ENCODE data around the gene CTIF. TPM values are rescaled to one million over a fixed set of nuclear protein-coding genes. Genes with fewer than 3 reads are reported as not detected.
"Not testable (repeated sequence)": the region's sequence is repeated elsewhere in the genome, so short reads cannot be mapped to it uniquely, and the experiment has no call there.

Gene CTIF
- total RNA-seq, 1 experiment from 2014 or later = 13.6 TPM

DNA sequence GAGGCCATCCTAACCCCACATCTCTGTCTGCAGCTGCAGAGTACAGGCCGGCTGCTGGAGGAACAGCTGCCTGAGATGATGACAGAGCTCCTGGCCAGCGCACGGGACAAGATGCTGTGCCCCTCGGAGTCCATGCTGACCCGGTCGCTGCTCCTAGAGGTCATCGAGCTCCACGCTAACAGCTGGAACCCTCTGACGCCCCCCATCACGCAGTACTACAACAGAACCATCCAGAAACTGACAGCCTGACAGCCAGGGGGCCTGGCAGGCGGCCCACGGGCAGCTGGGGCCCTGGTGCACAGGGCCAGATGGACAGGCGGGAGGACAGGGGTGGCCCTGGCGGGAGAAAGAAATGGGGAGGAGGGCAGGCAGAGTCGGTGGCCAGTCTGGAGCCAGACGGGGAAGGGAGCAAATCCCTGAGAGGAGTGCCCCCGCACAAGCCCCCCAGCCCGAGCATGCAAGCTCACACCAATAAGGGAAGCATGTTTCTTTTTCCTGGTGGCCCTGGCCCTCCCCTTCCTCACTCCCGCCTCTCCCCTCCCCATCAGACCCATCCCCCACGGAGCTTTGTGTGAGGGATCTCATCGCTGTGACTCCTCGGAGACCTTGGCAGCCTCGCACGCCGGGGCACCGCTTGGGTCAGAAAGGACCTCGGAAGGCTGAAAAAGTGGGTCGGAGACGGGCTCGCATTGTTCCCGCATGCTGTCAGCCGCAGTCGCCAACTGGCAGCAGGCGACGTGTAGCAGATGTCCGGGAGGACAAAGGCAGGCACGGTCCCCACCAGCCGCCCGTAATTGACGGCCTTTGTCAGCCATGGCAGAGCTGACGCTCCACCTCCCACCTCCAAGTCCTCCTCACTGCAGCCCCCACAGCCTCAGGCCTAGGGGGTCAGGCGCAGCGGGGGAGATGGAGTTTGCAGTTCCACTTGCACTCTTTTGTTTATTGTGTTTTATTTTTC is 320.8 kb downstream of the CTIF start:
- DNase-seq = no peak
- Histone ChIP-seq H3K9me3 (replicated peaks) (no peaks in the 10 kb centered on the region), H3K27me3 (no peaks in the 10 kb centered on the region), H3K36me3 (no peaks in the 10 kb centered on the region), H3K4me1 (no peaks in the 10 kb centered on the region), H3K4me3 (no peak overlapping the region), H3K27ac (no peak overlapping the region)

DNA sequence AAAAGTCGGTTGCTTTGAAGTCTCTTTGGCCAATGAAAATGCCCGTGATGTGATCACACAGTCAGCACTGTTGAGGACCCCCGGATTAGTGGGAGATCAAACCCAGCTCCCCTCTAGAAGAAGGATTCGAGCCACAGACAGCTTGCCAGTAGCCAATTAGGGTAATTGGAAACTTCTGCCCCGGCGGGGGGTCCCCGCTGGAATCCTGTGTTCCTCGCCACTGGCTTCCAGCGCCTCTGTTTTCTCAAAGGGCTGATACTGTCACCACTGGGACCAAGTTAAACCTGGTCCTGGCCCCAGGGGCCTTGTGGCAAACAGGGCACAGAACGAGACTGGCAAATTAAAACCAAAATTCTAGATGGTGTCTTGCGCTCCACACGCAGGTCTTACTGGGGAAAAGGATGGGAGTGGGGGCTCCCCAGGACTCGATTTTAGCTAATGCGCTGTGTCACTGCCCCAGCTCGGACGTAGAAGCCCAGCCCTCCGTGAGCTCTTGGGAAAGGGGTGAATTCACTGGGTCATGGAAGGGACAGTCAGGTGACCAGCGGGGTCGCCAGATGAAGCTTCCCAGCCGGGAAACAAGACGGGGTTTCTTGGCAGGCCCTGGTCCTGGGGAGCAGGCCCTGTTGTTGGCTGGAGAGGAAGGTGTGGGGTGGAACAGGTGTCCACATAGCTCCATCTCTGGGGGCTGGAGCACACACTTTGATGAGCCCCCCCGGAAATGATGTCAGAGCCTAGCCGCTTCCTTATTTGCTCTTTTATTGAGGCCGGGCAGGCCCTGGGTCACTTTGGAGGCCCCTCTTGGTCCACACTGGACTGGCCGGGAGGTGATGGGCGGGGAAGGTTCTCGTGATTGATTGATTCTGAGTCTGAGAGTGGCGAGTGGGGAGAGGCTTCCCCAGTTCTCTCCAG is 321.7 kb downstream of the CTIF start:
- no peaks in the 10 kb centered on the region for H3K36me3 ChIP-seq
- H3K4me1 ChIP-seq = no peaks in the 10 kb centered on the region
- H3K27ac ChIP-seq = no peak overlapping the region

GRCh38 chr18:48861181-48861708 is 322.4 kb downstream of the CTIF start:
- Histone ChIP-seq H3K27ac (no peak overlapping the region), H3K27me3 (no peaks in the 10 kb centered on the region), H3K4me3 (no peak overlapping the region), H3K9me3 (replicated peaks) (no peaks in the 10 kb centered on the region), H3K4me1 (peaks cover 2% of the 10 kb centered on the region; the same call in 1 of the 2 replicates), H3K36me3 (no peaks in the 10 kb centered on the region)
- DNase-seq = no peak

More for the DNA sequence above, 321.7 kb downstream of the CTIF start:
- H3K4me3 ChIP-seq = no peak overlapping the region
- no peaks in the 10 kb centered on the region for H3K9me3 ChIP-seq (replicated peaks)
- no peaks in the 10 kb centered on the region for H3K27me3 ChIP-seq
- DNase-seq = no peak

- H3K27me3 ChIP-seq = no peaks in the 10 kb centered on the region
- no peak overlapping the region for H3K4me3 ChIP-seq
- no peak overlapping the region for H3K27ac ChIP-seq
- H3K36me3 ChIP-seq = no peaks in the 10 kb centered on the region
- peaks cover 8% of the 10 kb centered on the region for H3K4me1 ChIP-seq
- DNase-seq = no peak
- H3K9me3 ChIP-seq (replicated peaks) = no peaks in the 10 kb centered on the region
Measured at GRCh38 chr18:48862132-48862531, 323.3 kb downstream of the CTIF start.

GRCh38 chr18:48862678-48863270 is 323.9 kb downstream of the CTIF start:
- Histone ChIP-seq H3K27ac (no peak overlapping the region), H3K36me3 (no peaks in the 10 kb centered on the region), H3K9me3 (replicated peaks) (no peaks in the 10 kb centered on the region), H3K4me1 (peaks cover 8% of the 10 kb centered on the region), H3K27me3 (no peaks in the 10 kb centered on the region), H3K4me3 (no peak overlapping the region)
- no peak for DNase-seq

GRCh38 chr18:48863432-48864065 is 324.7 kb downstream of the CTIF start:
- H3K4me1 ChIP-seq = peaks cover 8% of the 10 kb centered on the region
- no peaks in the 10 kb centered on the region for H3K9me3 ChIP-seq (replicated peaks)
- H3K27ac ChIP-seq = no peak overlapping the region
- no peak for DNase-seq
- no peak overlapping the region for H3K4me3 ChIP-seq
- no peaks in the 10 kb centered on the region for H3K36me3 ChIP-seq
- no peaks in the 10 kb centered on the region for H3K27me3 ChIP-seq

DNA sequence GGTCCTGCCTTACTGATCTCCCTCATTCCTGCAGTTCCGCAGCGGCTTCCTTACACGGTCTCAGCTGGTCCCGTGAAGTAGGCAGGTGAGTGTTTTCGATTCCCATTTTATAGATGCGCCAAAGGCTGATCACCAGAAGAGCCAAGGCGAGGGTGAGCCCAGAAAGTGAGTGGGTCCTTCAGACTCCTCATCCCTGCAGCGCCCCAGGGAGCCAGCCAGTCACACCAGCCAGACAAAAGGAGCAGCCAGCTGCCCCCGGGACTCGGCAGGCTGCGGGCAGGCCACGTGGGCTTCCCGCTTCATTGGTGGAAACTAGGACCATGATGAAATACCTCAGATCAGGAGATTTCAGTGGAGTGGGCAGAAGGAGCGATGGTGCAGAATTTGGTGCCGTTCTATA is 326.0 kb downstream of the CTIF start:
- H3K9me3 ChIP-seq (replicated peaks) = no peaks in the 10 kb centered on the region

DNA sequence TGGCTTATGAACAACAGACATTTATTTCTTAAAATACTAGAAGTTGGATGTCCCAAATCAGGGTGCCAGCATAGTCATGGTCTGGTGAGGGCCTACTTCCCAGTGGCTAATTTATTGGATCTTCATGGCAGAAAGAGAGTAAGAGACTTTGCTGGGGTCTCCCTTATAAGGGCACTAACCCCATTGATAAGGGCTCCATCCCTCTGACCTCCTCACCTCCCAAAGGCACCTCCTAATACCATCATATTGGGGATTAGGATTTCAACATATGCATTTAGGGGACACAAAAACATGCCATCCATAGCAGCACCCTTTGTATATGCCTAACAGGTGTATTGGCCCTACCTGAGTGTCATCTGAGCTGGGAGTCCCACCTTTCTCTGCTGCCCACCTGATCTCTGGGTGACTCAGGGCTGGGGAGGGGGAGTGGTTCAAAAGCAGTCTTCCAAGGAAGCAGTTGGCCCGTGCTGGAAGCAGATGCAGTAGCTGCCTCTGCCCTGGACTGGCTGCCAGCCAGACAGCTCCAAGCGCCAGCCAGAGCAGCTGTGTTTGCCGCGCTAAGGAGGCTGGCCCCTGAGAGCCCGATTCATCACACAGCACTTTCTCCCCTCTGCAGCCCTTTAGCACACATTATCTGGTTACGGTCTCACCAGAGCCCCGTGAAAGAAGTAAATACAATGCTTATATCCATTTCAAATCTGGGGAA is 327.4 kb downstream of the CTIF start:
- no peaks in the 10 kb centered on the region for H3K27me3 ChIP-seq
- peak; percentile 80 to 85 for DNase-seq
- H3K4me3 ChIP-seq = peak overlapping the region; percentile 42
- no peaks in the 10 kb centered on the region for H3K36me3 ChIP-seq
- peaks cover 8% of the 10 kb centered on the region for H3K4me1 ChIP-seq
- no peaks in the 10 kb centered on the region for H3K9me3 ChIP-seq (replicated peaks)
- H3K27ac ChIP-seq = peak overlapping the region; percentile 43

More for the DNA sequence above, 326.0 kb downstream of the CTIF start:
- H3K4me1 ChIP-seq = peaks cover 8% of the 10 kb centered on the region
- H3K27ac ChIP-seq = no peak overlapping the region
- H3K4me3 ChIP-seq = no peak overlapping the region
- no peak for DNase-seq
- no peaks in the 10 kb centered on the region for H3K27me3 ChIP-seq
- no peaks in the 10 kb centered on the region for H3K36me3 ChIP-seq

GRCh38 chr18:48866856-48867255 is 328.0 kb downstream of the CTIF start:
- no peak for DNase-seq
- H3K27ac ChIP-seq = peak overlapping the region; percentile 43
- H3K27me3 ChIP-seq = no peaks in the 10 kb centered on the region
- no peaks in the 10 kb centered on the region for H3K36me3 ChIP-seq
- H3K9me3 ChIP-seq (replicated peaks) = no peaks in the 10 kb centered on the region
- H3K4me3 ChIP-seq = peak overlapping the region; percentile 42
- peaks cover 8% of the 10 kb centered on the region for H3K4me1 ChIP-seq

DNA sequence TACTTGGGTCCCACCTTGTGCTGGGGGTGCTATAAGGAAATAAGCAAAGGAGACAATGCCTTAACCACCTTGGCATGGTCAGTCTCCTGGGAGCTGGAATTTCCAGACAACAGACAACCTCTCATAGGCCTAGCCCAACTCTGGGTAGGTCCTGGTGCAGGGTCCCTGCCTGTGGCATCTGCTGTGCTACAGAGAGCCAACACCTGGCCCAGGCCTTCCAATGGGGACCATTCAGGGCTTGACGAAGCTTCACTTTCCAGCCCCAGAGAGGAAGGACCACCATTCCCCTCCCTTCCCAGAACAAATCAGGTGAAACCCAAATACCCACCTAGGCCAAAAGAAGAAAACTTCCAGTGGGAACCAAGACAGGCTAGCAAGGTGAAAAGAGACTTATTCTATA is 329.1 kb downstream of the CTIF start:
- DNase-seq = no peak
- no peaks in the 10 kb centered on the region for H3K9me3 ChIP-seq (replicated peaks)
- no peaks in the 10 kb centered on the region for H3K36me3 ChIP-seq
- H3K4me1 ChIP-seq = peaks cover 18% of the 10 kb centered on the region
- H3K27ac ChIP-seq = no peak overlapping the region
- H3K27me3 ChIP-seq = no peaks in the 10 kb centered on the region
- no peak overlapping the region for H3K4me3 ChIP-seq

GRCh38 chr18:48868468-48869466 is 329.9 kb downstream of the CTIF start:
- H3K27ac ChIP-seq = no peak overlapping the region
- no peak for DNase-seq
- peaks cover 24% of the 10 kb centered on the region for H3K4me1 ChIP-seq
- no peaks in the 10 kb centered on the region for H3K9me3 ChIP-seq (replicated peaks)
- H3K27me3 ChIP-seq = no peaks in the 10 kb centered on the region
- no peaks in the 10 kb centered on the region for H3K36me3 ChIP-seq
- H3K4me3 ChIP-seq = no peak overlapping the region

GRCh38 chr18:48869591-48869990 is 330.8 kb downstream of the CTIF start:
- H3K4me1 ChIP-seq = peaks cover 28% of the 10 kb centered on the region
- H3K27ac ChIP-seq = no peak overlapping the region
- H3K36me3 ChIP-seq = no peaks in the 10 kb centered on the region
- no peaks in the 10 kb centered on the region for H3K9me3 ChIP-seq (replicated peaks)
- no peak overlapping the region for H3K4me3 ChIP-seq
- no peak for DNase-seq
- no peaks in the 10 kb centered on the region for H3K27me3 ChIP-seq

DNA sequence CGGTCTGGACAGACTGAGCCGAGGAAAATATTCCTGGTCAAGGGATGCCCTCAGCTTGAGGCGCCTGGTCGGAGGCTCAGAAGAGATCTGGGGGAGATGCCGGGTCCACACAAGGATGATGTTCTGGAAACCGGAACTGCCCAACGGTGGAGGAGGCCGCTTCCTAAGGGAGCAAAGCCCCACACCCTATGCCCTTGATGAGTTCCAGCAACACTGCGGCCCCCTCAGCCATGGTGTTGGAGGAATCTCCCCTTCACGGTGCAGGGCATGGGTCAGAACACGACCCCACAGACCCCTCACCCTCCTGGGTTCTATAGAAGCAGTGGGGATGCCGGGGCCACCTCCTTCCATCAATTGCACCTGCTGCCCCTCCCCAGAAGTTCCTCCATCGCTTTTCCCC is 332.1 kb downstream of the CTIF start:
- not testable (repeated sequence) for DNase-seq; H3K4me3 ChIP-seq; H3K27me3 ChIP-seq; H3K36me3 ChIP-seq; H3K27ac ChIP-seq; H3K9me3 ChIP-seq (replicated peaks)
- H3K4me1 ChIP-seq = peaks cover 29% of the 10 kb centered on the region

All from SJCRH30 (cell line).